Heart left ventricle (tissue), 16 donors: ENCODE measurements around the gene GXYLT2. TPM values are rescaled to one million over a fixed set of nuclear protein-coding genes. Genes with fewer than 3 reads are reported as not detected.

Experiments
- ATAC-seq, 4 donors: fragments of 200-7000 bp; cut with Tn5 transposase; one replicate each; pipeline ENCODE4 v1.9.1; 2020 to 2022; ENCODE audit warnings: moderate library complexity in 4 of 4, mild to moderate bottlenecking in 3 of 4, moderate number of reproducible peaks in 1 of 4
- DNase-seq, 5 donors: peaks; one replicate each; pipeline ENCODE4 v3.0.0-alpha.2; 2020
- H3K27ac ChIP-seq, 12 donors: fragments of 200-600 bp; sonication (generic) in 4 of 12; one replicate each; pipeline versions ENCODE4 v1.5.0 to v1.8.0; 2016 to 2022; ENCODE audit warnings: mild to moderate bottlenecking in 2 of 12
- H3K27me3 ChIP-seq, 9 donors: fragments of 200-600 bp; sonication (generic) in 2 of 9; one replicate each; pipeline versions ENCODE4 v1.5.1 to v1.8.0; 2016 to 2022; ENCODE audit warnings: mild to moderate bottlenecking in 3 of 9
- H3K36me3 ChIP-seq, 9 donors: fragments of 200-600 bp; sonication (generic) in 2 of 9; one replicate each; pipeline versions ENCODE4 v1.5.0 to v1.8.0; 2018 to 2022; ENCODE audit warnings: mild to moderate bottlenecking in 2 of 9
- H3K4me1 ChIP-seq, 12 donors: fragments of 200-600 bp; sonication (generic) in 4 of 12; one replicate each; pipeline versions ENCODE4 v1.5.0 to v1.8.0; 2016 to 2022; ENCODE audit warnings: mild to moderate bottlenecking in 3 of 12
- H3K4me3 ChIP-seq, 12 donors: fragments of 200-600 bp; sonication (generic) in 4 of 12; one replicate each; pipeline versions ENCODE4 v1.5.0 to v1.8.0; 2017 to 2022; ENCODE audit warnings: mild to moderate bottlenecking in 9 of 12, moderate library complexity in 4 of 12
- H3K9me3 ChIP-seq, 12 donors: fragments of 200-600 bp; sonication (generic) in 4 of 12; one replicate each; pipeline versions ENCODE4 v1.5.0 to v1.8.0; 2016 to 2022; ENCODE audit warnings: mild to moderate bottlenecking in 1 of 12
- POLR2A ChIP-seq, 2 donors: fragments of 450-650 bp; IDR thresholded peaks; one replicate each; pipeline ENCODE4 v1.6.1; 2017; ENCODE audit warnings: antibody characterized with exemption in 2 of 2, mild to moderate bottlenecking in 2 of 2, moderate library complexity in 2 of 2
- WGBS, 4 donors: extraction: QIAGEN DNeasy Blood & Tissue Kit in 2 of 4; methylation state at CpG; one replicate each; pipeline versions ENCODE4 v1.1.5 to v1.1.7; 2013 to 2018; 5-methylcytosine and 5-hydroxymethylcytosine counted together
- intact Hi-C, 10 donors: fragments of 100-400 bp; cut with DNase I; formaldehyde crosslinking; loops; one replicate each; pipeline versions ENCODE4 v1.11.1 to v1.14.2; 2022
- polyA plus RNA-seq, 2 donors: library from polyadenylated mRNA; stranded (reverse); fragments of 200-250 nt; gene quantifications; one replicate each; pipeline ENCODE4 v1.2.3, GENCODE V29; 2013
- total RNA-seq, 9 donors: library from RNA; depleted of rRNA in 2 of 9; stranded (reverse); fragments of >200 nt in 2 of 9; fragmentation: NEBNext Ultra II Directional in 3 of 9; extraction: Animal tissue kit (Norgen Biotek cat#: 25700) in 3 of 9; gene quantifications; one replicate each; pipeline versions ENCODE4 v1.1.0 to v1.2.4, GENCODE V29; 2016 to 2023
- TF ChIP-seq, protein P1 (sequence below), 12 donors: fragments of 200-600 bp; sonication (generic) in 4 of 12; IDR thresholded peaks; one replicate each; pipeline versions ENCODE4 v1.5.0 to v1.8.0; 2018 to 2022; ENCODE audit warnings: antibody characterized with exemption in 12 of 12, mild to moderate bottlenecking in 5 of 12
- donor health status: ischemic (EF 13 %, LVEDD 7.1; RV severe dilation, severe dysfunction).
- donor health status: healthy with polysubstance abuse.
- donor health status: DM: no; HTN: yes; CAD: no.
- donor health status: DM: no; HTN: no; CAD: no.
- donor health status: ischemic (EF 25% LVEDD 6.9; RV normal size, moderate dysfunction).
- donor health status: ischemic (EF 25% LVEDD 5.7; RV mildly dilated, moderate dysfunction).
- donor health status: healthy.
- donor health status: DM: yes; HTN: yes; CAD: no.
- donor health status: ischemic (EF 35%, LVEDD 5.7; RV mildly dilated, moderate dysfunction).
- donor health status: nonischemic (EF 11% LVEDD 7.7; RV severe dilation, severe dysfunction).
- donor health status: DM: yes; HTN: yes; CAD: no.
- donor health status: PGD.
- donor health status: ischemic (EF 29% LVEDD 5.4; RV normal size, mild dysfunction).
- donor health status: nonischemic (EF 23%, LVEDD 6.1; RV moderate dilation, normal function).

Gene GXYLT2
- total and polyA plus RNA-seq, 11 donors = 3.4 to 35.2 (median 15.0) TPM

DNA sequence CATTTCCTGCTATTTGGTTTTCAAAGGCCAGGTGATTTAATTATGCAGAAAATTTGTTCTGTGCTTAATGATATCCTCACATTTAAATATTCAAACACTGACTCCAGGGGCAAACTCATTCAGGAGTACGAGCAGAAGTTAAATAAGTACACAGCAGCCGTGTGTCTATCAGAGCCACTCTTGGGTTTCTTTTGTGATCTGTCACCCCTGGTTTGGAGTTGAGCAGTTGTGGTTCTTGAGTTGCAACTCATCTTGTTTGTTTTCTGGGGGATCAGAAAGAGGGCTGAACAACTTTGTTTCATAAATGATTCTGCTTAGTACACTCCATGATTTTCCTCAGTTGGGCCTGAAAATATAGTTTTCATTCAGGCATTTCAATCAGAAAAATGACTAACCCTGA, 83.1 kb downstream of the GXYLT2 start:
- Histone ChIP-seq H3K27ac (no peak overlapping the region), H3K36me3 (peaks cover 0 to 16% (median 0%) of the 10 kb centered on the region in 9 donors), H3K4me3 (no peak overlapping the region), H3K27me3 (no peaks in the 10 kb centered on the region), H3K4me1 (peaks cover 0 to 11% (median 0%) of the 10 kb centered on the region in 12 donors), H3K9me3 (no peaks in the 10 kb centered on the region)
- 70 to 100% (median 87%) methylated on average over 2 of the region's 2 CpGs for WGBS, 4 donors
- ATAC-seq (no peak), DNase-seq (no peak)
- intact Hi-C loops = no loop called here
- TF ChIP-seq, protein P1, sequence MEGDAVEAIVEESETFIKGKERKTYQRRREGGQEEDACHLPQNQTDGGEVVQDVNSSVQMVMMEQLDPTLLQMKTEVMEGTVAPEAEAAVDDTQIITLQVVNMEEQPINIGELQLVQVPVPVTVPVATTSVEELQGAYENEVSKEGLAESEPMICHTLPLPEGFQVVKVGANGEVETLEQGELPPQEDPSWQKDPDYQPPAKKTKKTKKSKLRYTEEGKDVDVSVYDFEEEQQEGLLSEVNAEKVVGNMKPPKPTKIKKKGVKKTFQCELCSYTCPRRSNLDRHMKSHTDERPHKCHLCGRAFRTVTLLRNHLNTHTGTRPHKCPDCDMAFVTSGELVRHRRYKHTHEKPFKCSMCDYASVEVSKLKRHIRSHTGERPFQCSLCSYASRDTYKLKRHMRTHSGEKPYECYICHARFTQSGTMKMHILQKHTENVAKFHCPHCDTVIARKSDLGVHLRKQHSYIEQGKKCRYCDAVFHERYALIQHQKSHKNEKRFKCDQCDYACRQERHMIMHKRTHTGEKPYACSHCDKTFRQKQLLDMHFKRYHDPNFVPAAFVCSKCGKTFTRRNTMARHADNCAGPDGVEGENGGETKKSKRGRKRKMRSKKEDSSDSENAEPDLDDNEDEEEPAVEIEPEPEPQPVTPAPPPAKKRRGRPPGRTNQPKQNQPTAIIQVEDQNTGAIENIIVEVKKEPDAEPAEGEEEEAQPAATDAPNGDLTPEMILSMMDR (IDR thresholded peaks at IDR 0.05) = no peak
- no peak for TF ChIP-seq POLR2A (IDR thresholded peaks at IDR 0.05)

DNA sequence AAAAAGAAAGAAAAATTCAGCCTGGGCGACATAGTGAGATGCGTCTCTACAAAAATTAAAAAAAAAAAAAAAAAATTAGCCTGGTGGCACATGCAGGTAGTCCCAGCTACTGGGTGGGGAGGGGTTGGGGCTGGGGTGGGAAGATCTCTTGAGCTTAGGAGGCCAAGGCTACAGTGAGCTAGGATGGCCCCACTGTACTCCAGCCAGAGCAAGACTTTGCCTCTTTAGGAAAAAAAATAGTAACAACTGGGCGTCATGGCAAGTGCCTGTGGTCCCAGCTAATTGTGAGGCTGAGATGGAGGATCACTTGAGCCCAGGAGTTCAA, 84.8 kb downstream of the GXYLT2 start:
- Histone ChIP-seq H3K36me3 (peaks cover 0 to 13% (median 0%) of the 10 kb centered on the region in 9 donors), H3K4me3 (no peak overlapping the region), H3K27me3 (no peaks in the 10 kb centered on the region), H3K4me1 (peaks cover 0 to 11% (median 0%) of the 10 kb centered on the region in 12 donors), H3K9me3 (no peaks in the 10 kb centered on the region), H3K27ac (no peak overlapping the region)
- DNase-seq (no peak), ATAC-seq (no peak)
- 88 to 96% (median 91%) methylated on average over 3 of the region's 3 CpGs for WGBS, 4 donors
- intact Hi-C loops = no loop called here
- TF ChIP-seq, protein P1 (IDR thresholded peaks at IDR 0.05) = no peak
- TF ChIP-seq POLR2A (IDR thresholded peaks at IDR 0.05) = no peak

DNA sequence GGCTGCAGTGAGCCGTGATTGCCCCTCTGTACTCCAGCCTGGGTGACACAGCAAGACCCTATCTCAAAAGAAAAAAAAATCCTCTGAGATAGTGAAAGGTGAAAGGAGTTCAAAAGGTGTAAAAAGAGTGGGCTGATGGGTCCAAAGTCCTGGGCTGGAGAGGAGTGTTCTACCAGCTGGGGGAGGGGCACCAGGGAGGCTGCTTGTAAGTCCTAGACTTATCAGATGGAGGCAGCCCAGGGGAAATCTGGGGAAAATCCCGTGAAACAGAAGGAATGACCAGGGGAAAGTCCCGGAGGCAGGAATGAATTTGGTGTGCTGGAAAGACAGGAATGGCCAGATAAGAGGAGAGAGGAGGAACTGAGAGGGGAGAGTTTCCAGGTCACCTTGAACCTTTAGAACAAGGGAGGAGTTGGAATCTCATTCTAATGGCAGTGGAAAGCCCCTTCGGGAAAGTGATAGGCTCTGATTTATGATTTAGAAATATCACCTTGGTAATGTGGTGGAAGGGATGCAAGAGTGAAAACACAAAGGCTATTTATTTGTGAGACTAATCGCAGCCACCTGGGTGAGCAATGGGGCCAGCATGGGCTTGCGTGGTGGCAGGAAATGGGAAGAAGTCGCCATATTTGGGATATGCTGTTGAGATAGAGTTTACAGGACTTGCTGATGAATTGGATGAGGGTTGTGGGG, 85.3 kb downstream of the GXYLT2 start:
- peaks cover 0 to 8% (median 0%) of the 10 kb centered on the region in 9 donors for H3K36me3 ChIP-seq
- no peak overlapping the region for H3K27ac ChIP-seq
- TF ChIP-seq, protein P1 (IDR thresholded peaks at IDR 0.05) = no peak
- TF ChIP-seq POLR2A (IDR thresholded peaks at IDR 0.05) = no peak
- no peaks in the 10 kb centered on the region for H3K9me3 ChIP-seq
- intact Hi-C loops = no loop called here
- 34 to 67% (median 48%) methylated on average over 7 of the region's 7 CpGs for WGBS, 4 donors
- H3K27me3 ChIP-seq = no peaks in the 10 kb centered on the region
- DNase-seq = no peak
- no peak overlapping the region for H3K4me3 ChIP-seq
- no peak for ATAC-seq
- peaks cover 0 to 11% (median 0%) of the 10 kb centered on the region in 12 donors for H3K4me1 ChIP-seq

GRCh38 chr3:72973786-72974185, 85.9 kb downstream of the GXYLT2 start:
- peaks cover 0 to 11% (median 0%) of the 10 kb centered on the region in 12 donors for H3K4me1 ChIP-seq
- H3K27me3 ChIP-seq = no peaks in the 10 kb centered on the region
- no peaks in the 10 kb centered on the region for H3K9me3 ChIP-seq
- TF ChIP-seq POLR2A (IDR thresholded peaks at IDR 0.05) = no peak
- TF ChIP-seq, protein P1 (IDR thresholded peaks at IDR 0.05) = no peak
- ATAC-seq (no peak), DNase-seq (no peak)
- H3K4me3 ChIP-seq = no peak overlapping the region
- H3K27ac ChIP-seq = no peak overlapping the region
- H3K36me3 ChIP-seq = peaks cover 0 to 5% (median 0%) of the 10 kb centered on the region in 9 donors
- intact Hi-C loops = no loop called here
- 90 to 95% (median 93%) methylated on average over 2 of the region's 2 CpGs for WGBS, 4 donors
